Neural cell (in vitro differentiated cells): ENCODE results near the gene CYP21A2. TPM values are rescaled to one million over a fixed set of nuclear protein-coding genes. Genes with fewer than 3 reads are reported as not detected.

Experiments
- H2AFZ ChIP-seq: fragments of 200-600, 300-800 bp; sonication (generic), shearing (Covaris generic); 2 replicates; pipeline ENCODE4 v1.6.0; 2014; ENCODE audit warnings: low read depth, mild to moderate bottlenecking, antibody characterized with exemption, low read length, moderate library complexity
- H3F3A ChIP-seq: fragments of 200-600 bp; shearing (Covaris generic); 2 replicates; pipeline ENCODE4 v1.6.1; 2016; ENCODE audit warnings: mild to moderate bottlenecking, moderate library complexity, mixed read lengths, antibody characterized with exemption, low read length; ENCODE audit not compliant: insufficient read depth, poor library complexity, severe bottlenecking
- H3K27ac ChIP-seq: fragments of 200-600, 300-800 bp; sonication (generic), shearing (Covaris generic); 2 replicates; pipeline ENCODE4 v1.5.1; 2014; ENCODE audit warnings: mild to moderate bottlenecking, low read length, moderate library complexity
- H3K27me3 ChIP-seq: fragments of 300-800, 200-600 bp; sonication (generic), shearing (Covaris generic); 2 replicates; pipeline ENCODE4 v1.6.0; 2014; ENCODE audit warnings: mild to moderate bottlenecking, low read depth, low read length, moderate library complexity; ENCODE audit not compliant: insufficient read depth
- H3K36me3 ChIP-seq: fragments of 300-800, 200-600 bp; sonication (generic), shearing (Covaris generic); 2 replicates; pipeline ENCODE4 v1.5.1; 2014; ENCODE audit warnings: mild to moderate bottlenecking, antibody characterized with exemption, low read length, moderate library complexity; ENCODE audit not compliant: insufficient read depth
- H3K4me2 ChIP-seq: fragments of 300-800, 200-600 bp; sonication (generic), shearing (Covaris generic); 2 replicates; pipeline ENCODE4 v1.6.0; 2014; ENCODE audit warnings: mild to moderate bottlenecking, low read length
- H3K4me3 ChIP-seq: fragments of 300-800, 200-600 bp; sonication (generic), shearing (Covaris generic); 2 replicates; pipeline ENCODE4 v1.5.1; 2014; ENCODE audit warnings: mild to moderate bottlenecking, low read length, moderate library complexity
- H3K79me2 ChIP-seq: fragments of 200-600 bp; shearing (Covaris generic); replicated peaks from 2 replicates; pipeline ENCODE4 v1.6.0; 2014; ENCODE audit warnings: mild to moderate bottlenecking, low read length, moderate library complexity; ENCODE audit not compliant: insufficient read depth
- H3K9ac ChIP-seq: fragments of 300-800, 200-600 bp; sonication (generic), shearing (Covaris generic); 2 replicates; pipeline ENCODE4 v1.6.1; 2016; ENCODE audit warnings: mild to moderate bottlenecking, low read length, mixed read lengths
- H3K9me2 ChIP-seq: fragments of 200-600 bp; shearing (Covaris generic); 2 replicates; pipeline ENCODE4 v1.6.1; 2016; ENCODE audit warnings: mild to moderate bottlenecking, low read length, mixed read lengths; ENCODE audit not compliant: insufficient read depth
- H3K9me3 ChIP-seq: fragments of 200-600, 300-800 bp; sonication (generic), shearing (Covaris generic); 2 replicates; pipeline ENCODE4 v1.6.1; 2016; ENCODE audit warnings: mild to moderate bottlenecking, mixed run types, low read length, moderate library complexity, mixed read lengths
- H4K20me1 ChIP-seq: fragments of 200-600 bp; shearing (Covaris generic); 2 replicates; pipeline ENCODE4 v1.6.1; 2016; ENCODE audit warnings: mild to moderate bottlenecking, mixed run types; ENCODE audit not compliant: insufficient read depth
- EP300 ChIP-seq: fragments of 450-650 bp; conservative IDR thresholded peaks from 2 replicates; pipeline ENCODE4 v1.6.1; 2014; ENCODE audit warnings: antibody characterized with exemption, mild to moderate bottlenecking, moderate library complexity; ENCODE audit not compliant: poor library complexity, severe bottlenecking
- EZH2 ChIP-seq: fragments of 200-600, 300-800 bp; shearing (Covaris generic), sonication (generic); IDR thresholded peaks from 2 replicates; pipeline ENCODE4 v1.6.1; 2014; ENCODE audit warnings: antibody characterized with exemption, low read length, borderline replicate concordance, mild to moderate bottlenecking; ENCODE audit not compliant: insufficient read depth, poor library complexity, severe bottlenecking
- MXI1 ChIP-seq: fragments of 450-650 bp; conservative IDR thresholded peaks from 2 replicates; pipeline ENCODE4 v1.6.1; 2014; ENCODE audit warnings: antibody characterized with exemption, mild to moderate bottlenecking; ENCODE audit not compliant: poor library complexity, severe bottlenecking
- POLR2AphosphoS5 ChIP-seq: IDR thresholded peaks from 2 replicates; pipeline ENCODE4 v1.6.1; 2012
- RAD21 ChIP-seq: fragments of 450-650 bp; conservative IDR thresholded peaks from 2 replicates; pipeline ENCODE4 v1.6.1; 2014; ENCODE audit warnings: antibody characterized with exemption, mild to moderate bottlenecking, moderate library complexity
- SMC3 ChIP-seq: fragments of 450-650 bp; conservative IDR thresholded peaks from 2 replicates; pipeline ENCODE4 v1.6.1; 2014; ENCODE audit warnings: antibody characterized with exemption, mild to moderate bottlenecking, moderate library complexity; ENCODE audit not compliant: poor library complexity
- TAF1 ChIP-seq: IDR thresholded peaks from 2 replicates; pipeline ENCODE4 v1.6.1; 2012; ENCODE audit warnings: low read depth
- polyA plus RNA-seq: library from polyadenylated mRNA; depleted of rRNA; stranded (reverse); fragments of >200 nt; gene quantifications from 2 replicates; pipeline ENCODE4 v1.2.3, GENCODE V29; 2014
- TF ChIP-seq, protein P1 (sequence below): fragments of 450-650 bp; IDR thresholded peaks from 2 replicates; pipeline ENCODE4 v1.5.1; 2014; ENCODE audit warnings: antibody characterized with exemption, mild to moderate bottlenecking, moderate library complexity; ENCODE audit not compliant: poor library complexity, severe bottlenecking
- TF ChIP-seq, protein P2 (sequence below): IDR thresholded peaks from 2 replicates; pipeline ENCODE4 v1.6.1; 2012; ENCODE audit warnings: borderline replicate concordance

CYP21A2 gene
- polyA plus RNA-seq, 1 donor from 2014 or later: 1.9 TPM

DNA sequence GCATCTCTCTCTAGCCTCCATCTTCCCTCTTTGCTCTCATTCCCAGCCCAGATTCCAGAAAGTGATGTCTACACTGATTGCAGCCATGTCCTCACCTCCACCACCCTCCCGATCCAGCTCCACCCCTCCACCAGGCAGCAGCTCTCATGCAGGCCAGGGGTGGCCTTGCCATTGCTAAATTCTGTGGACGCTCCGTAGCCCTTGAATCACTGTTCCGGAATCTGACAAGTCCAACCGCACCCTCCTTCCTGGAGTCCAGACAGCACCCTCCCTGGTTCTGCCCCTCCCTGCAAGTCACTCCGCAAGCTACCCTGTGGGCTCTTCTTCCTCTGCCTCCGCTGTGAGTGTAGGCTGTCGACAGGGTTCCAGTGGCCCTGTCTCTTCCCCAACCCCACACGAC, 44.7 kb downstream of the CYP21A2 start:
- no peak overlapping the region for H2AFZ ChIP-seq
- TF ChIP-seq, protein P1, sequence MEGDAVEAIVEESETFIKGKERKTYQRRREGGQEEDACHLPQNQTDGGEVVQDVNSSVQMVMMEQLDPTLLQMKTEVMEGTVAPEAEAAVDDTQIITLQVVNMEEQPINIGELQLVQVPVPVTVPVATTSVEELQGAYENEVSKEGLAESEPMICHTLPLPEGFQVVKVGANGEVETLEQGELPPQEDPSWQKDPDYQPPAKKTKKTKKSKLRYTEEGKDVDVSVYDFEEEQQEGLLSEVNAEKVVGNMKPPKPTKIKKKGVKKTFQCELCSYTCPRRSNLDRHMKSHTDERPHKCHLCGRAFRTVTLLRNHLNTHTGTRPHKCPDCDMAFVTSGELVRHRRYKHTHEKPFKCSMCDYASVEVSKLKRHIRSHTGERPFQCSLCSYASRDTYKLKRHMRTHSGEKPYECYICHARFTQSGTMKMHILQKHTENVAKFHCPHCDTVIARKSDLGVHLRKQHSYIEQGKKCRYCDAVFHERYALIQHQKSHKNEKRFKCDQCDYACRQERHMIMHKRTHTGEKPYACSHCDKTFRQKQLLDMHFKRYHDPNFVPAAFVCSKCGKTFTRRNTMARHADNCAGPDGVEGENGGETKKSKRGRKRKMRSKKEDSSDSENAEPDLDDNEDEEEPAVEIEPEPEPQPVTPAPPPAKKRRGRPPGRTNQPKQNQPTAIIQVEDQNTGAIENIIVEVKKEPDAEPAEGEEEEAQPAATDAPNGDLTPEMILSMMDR: no peak
- TF ChIP-seq RAD21 (no peak), TAF1 (no peak), EZH2 (no peak), MXI1 (no peak), SMC3 (no peak), EP300 (no peak), POLR2AphosphoS5 (no peak)
- TF ChIP-seq, protein P2, sequence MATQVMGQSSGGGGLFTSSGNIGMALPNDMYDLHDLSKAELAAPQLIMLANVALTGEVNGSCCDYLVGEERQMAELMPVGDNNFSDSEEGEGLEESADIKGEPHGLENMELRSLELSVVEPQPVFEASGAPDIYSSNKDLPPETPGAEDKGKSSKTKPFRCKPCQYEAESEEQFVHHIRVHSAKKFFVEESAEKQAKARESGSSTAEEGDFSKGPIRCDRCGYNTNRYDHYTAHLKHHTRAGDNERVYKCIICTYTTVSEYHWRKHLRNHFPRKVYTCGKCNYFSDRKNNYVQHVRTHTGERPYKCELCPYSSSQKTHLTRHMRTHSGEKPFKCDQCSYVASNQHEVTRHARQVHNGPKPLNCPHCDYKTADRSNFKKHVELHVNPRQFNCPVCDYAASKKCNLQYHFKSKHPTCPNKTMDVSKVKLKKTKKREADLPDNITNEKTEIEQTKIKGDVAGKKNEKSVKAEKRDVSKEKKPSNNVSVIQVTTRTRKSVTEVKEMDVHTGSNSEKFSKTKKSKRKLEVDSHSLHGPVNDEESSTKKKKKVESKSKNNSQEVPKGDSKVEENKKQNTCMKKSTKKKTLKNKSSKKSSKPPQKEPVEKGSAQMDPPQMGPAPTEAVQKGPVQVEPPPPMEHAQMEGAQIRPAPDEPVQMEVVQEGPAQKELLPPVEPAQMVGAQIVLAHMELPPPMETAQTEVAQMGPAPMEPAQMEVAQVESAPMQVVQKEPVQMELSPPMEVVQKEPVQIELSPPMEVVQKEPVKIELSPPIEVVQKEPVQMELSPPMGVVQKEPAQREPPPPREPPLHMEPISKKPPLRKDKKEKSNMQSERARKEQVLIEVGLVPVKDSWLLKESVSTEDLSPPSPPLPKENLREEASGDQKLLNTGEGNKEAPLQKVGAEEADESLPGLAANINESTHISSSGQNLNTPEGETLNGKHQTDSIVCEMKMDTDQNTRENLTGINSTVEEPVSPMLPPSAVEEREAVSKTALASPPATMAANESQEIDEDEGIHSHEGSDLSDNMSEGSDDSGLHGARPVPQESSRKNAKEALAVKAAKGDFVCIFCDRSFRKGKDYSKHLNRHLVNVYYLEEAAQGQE: no peak
- no peak overlapping the region for H3K9ac ChIP-seq
- H4K20me1 ChIP-seq: no peaks in the 10 kb centered on the region
- no peaks in the 10 kb centered on the region for H3K27me3 ChIP-seq
- H3K9me3 ChIP-seq: no peaks in the 10 kb centered on the region
- H3F3A ChIP-seq: no peaks in the 10 kb centered on the region
- no peak overlapping the region for H3K27ac ChIP-seq
- H3K4me2 ChIP-seq: no peak overlapping the region
- no peaks in the 10 kb centered on the region for H3K79me2 ChIP-seq
- H3K9me2 ChIP-seq: no peaks in the 10 kb centered on the region
- H3K4me3 ChIP-seq: no peak overlapping the region
- H3K36me3 ChIP-seq: no peaks in the 10 kb centered on the region

DNA sequence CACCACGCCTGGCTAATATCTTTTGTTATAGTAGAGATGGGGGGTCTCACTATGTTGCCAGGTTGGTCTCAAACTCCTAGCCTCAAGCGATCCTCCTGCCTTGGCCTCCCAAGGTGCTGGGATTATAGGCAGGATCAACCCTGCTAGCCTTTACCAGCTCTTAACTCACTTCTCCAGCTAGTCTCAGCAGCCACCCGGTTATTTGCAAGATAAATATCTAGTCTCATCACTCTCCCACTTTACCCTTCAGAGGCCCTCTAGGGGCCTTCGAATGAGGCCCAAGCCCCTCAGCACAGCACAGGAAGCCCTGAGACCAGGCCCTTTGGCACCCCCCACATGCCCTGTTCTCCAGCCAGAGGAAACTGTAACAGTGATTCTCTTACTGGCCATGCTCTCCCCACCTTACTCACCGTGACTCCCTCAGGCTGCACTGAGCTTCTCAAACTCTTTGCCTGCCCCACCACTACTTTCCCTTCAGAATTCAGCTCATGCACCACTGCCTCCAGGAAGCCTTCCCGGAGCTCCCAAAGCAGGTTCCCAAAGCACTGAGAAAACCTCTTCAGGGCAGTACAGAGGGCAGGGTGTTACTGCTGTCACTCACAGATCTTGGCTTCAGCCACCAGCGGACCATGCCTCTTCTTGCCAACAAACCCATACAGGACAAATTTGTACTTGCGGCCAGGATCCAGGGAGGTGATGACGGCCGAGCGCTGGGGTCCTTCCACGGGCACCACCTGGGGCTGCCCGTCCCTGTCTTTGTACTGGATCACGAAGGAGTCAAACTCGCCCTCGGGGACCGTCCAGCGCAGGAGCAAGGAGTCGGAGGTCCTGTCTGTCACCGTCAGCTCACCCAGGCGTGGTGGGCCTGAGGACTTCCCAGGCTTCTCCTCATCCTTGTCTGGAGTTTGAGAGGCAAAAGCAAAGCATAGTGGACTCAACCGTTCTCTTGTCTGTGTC, 45.9 kb downstream of the CYP21A2 start:
- no peaks in the 10 kb centered on the region for H3F3A ChIP-seq
- H2AFZ ChIP-seq: no peak overlapping the region
- H3K79me2 ChIP-seq: no peaks in the 10 kb centered on the region
- H3K27ac ChIP-seq: no peak overlapping the region
- no peak overlapping the region for H3K4me3 ChIP-seq
- no peak overlapping the region for H3K4me2 ChIP-seq
- no peaks in the 10 kb centered on the region for H4K20me1 ChIP-seq
- H3K36me3 ChIP-seq: no peaks in the 10 kb centered on the region
- no peaks in the 10 kb centered on the region for H3K9me2 ChIP-seq
- TF ChIP-seq TAF1 (no peak), EZH2 (no peak), SMC3 (no peak), MXI1 (no peak), POLR2AphosphoS5 (no peak), EP300 (no peak), RAD21 (no peak)
- TF ChIP-seq, protein P1: no peak
- TF ChIP-seq, protein P2: no peak
- no peaks in the 10 kb centered on the region for H3K9me3 ChIP-seq
- H3K27me3 ChIP-seq: no peaks in the 10 kb centered on the region
- no peak overlapping the region for H3K9ac ChIP-seq
